HG03135 (cell line): ENCODE data around the gene MOSPD3.
"Not testable (repeated sequence)": the region's sequence is repeated elsewhere in the genome, so short reads cannot be mapped to it uniquely, and the experiment has no call there.

Source experiments
- ATAC-seq: cut with Tn5 transposase; IDR thresholded peaks from one replicate; pipeline ENCODE4 v1.9.1; 2021; ENCODE audit warnings: mild to moderate bottlenecking, moderate library complexity; ENCODE audit not compliant: unreplicated experiment

Gene MOSPD3

DNA sequence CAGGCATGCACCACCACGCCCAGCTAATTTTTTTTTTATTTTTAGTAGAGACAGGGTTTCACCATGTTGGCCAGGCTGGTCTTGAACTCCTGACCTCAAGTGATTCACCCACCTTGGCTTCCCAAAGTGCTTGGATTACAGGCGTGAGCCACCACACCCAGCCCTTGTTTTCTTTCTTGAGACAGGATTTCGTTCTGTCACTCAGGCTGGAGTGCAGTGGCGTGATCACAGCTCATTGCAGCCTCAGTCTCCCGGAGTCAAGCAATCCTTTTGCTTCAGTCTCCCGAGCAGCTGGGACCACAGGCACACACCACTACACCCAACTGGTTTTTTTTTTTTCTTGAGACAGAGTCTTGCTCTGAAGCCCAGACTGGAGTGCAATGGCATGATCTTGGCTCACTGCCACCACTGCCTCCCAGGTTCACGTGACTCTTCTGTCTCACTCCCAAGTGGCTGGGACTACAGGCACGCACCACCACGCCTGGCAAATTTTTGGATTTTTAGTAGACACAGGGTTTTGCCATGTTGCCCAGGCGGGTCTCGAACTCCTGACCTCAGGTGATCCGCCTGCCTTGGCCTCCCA is 49.9 kb downstream of the MOSPD3 start:
- not testable (repeated sequence) for ATAC-seq
